Nephron (organoid): ENCODE results near the gene FAM161B.

Source experiments
- H3K27ac Mint-ChIP-seq, 3 experiments: 2 replicates each; pipeline ENCODE4 v1.8.0; 2020; ENCODE audit warnings: mixed read lengths in 3 of 3, mild to moderate bottlenecking in 2 of 3, moderate library complexity in 1 of 3
- H3K27me3 Mint-ChIP-seq: 2 replicates; pipeline ENCODE4 v1.8.0; 2021; ENCODE audit warnings: low read depth, mild to moderate bottlenecking, moderate library complexity, mixed read lengths
- H3K36me3 Mint-ChIP-seq: 2 replicates; pipeline ENCODE4 v1.8.0; 2020; ENCODE audit warnings: low read depth, mixed read lengths
- H3K4me1 Mint-ChIP-seq: 2 replicates; pipeline ENCODE4 v1.8.0; 2020; ENCODE audit warnings: mixed read lengths
- H3K4me3 Mint-ChIP-seq, 3 experiments: 2 replicates each; pipeline ENCODE4 v1.8.0; 2020; ENCODE audit warnings: mild to moderate bottlenecking in 3 of 3, mixed read lengths in 3 of 3, moderate library complexity in 2 of 3
- H3K9me3 Mint-ChIP-seq: 2 replicates; pipeline ENCODE4 v1.8.0; 2020; ENCODE audit warnings: mixed read lengths
- TF ChIP-seq, protein P1 (sequence below), 3 experiments: fragments of 200-600 bp; sonication (generic); IDR thresholded peaks; one replicate each; pipeline ENCODE4 v1.5.0; 2021; ENCODE audit warnings: antibody characterized with exemption in 3 of 3; ENCODE audit not compliant: unreplicated experiment in 3 of 3

FAM161B gene

DNA sequence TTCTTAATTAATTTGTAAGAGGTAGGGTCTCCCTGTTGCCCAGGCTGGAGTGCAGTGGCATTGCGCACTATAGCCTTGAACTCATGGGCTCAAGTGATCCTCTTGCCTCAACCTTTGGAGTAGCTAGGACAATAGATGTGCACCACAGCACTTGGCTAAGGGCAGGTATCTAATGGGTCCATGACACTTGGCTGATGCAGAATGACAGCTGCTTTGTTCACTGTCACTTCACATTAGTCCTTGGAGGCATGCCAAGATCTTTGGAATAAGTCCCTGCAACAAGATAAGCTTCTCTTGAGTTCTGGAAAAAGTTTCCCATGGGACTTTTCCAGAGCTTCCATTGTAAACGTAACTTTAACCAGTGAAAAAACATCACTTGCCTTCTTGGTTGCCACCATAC, 23.6 kb upstream of the FAM161B start:
- no peak overlapping the region for H3K4me3 Mint-ChIP-seq
- peaks cover 34% of the 10 kb centered on the region for H3K36me3 Mint-ChIP-seq
- TF ChIP-seq, protein P1, sequence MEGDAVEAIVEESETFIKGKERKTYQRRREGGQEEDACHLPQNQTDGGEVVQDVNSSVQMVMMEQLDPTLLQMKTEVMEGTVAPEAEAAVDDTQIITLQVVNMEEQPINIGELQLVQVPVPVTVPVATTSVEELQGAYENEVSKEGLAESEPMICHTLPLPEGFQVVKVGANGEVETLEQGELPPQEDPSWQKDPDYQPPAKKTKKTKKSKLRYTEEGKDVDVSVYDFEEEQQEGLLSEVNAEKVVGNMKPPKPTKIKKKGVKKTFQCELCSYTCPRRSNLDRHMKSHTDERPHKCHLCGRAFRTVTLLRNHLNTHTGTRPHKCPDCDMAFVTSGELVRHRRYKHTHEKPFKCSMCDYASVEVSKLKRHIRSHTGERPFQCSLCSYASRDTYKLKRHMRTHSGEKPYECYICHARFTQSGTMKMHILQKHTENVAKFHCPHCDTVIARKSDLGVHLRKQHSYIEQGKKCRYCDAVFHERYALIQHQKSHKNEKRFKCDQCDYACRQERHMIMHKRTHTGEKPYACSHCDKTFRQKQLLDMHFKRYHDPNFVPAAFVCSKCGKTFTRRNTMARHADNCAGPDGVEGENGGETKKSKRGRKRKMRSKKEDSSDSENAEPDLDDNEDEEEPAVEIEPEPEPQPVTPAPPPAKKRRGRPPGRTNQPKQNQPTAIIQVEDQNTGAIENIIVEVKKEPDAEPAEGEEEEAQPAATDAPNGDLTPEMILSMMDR (IDR thresholded peaks at IDR 0.05; ENCODE audit: unreplicated experiment in 3 of 3): no peak
- no peaks in the 10 kb centered on the region for H3K4me1 Mint-ChIP-seq
- H3K9me3 Mint-ChIP-seq: no peaks in the 10 kb centered on the region
- H3K27me3 Mint-ChIP-seq: no peaks in the 10 kb centered on the region
- peak overlapping the region in 1 of 3 experiments; percentile 48 for H3K27ac Mint-ChIP-seq

DNA sequence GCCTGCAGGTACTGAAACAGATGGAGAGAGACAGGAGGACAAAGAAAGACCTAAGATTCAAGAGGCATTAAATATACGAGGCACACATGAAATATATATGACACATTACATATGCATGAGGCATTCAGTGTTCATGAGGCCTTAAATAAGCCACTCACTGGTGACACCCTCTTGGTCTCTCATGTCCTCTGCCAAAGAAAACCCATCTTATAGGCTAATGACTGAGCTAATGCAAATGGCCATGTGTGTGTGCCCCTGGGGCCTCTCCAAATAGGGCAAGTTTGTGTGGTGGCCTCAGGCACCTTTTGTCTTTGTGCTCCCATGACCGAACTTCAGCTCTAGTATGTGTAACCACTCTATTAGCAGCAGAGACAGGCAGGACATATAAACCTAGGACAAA, 19.0 kb upstream of the FAM161B start:
- H3K4me3 Mint-ChIP-seq: no peak overlapping the region
- no peaks in the 10 kb centered on the region for H3K27me3 Mint-ChIP-seq
- no peak overlapping the region for H3K27ac Mint-ChIP-seq
- H3K36me3 Mint-ChIP-seq: peaks cover 57% of the 10 kb centered on the region
- no peaks in the 10 kb centered on the region for H3K9me3 Mint-ChIP-seq
- no peaks in the 10 kb centered on the region for H3K4me1 Mint-ChIP-seq
- TF ChIP-seq, protein P1 (IDR thresholded peaks at IDR 0.05; ENCODE audit: unreplicated experiment in 3 of 3): no peak

DNA sequence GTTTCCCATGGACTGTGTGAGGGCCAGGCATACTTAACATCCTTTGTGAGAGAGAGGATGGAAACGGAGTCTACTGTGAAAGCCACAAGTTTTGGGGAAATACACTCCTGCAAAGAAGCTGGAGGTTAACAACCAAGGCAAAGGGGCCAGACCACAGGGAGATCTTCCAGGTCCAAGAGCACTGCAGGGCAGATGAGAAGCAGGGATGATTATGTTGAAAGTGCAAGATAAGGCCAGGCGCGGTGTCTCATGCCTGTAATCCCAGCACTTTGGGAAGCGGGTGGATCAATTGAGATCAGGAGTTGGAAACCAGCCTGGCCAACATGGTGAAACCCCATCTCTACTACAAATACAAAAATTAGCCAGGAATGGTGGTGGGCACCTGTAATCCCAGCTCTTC, 15.3 kb upstream of the FAM161B start:
- Mint-ChIP-seq H3K4me3 (no peak overlapping the region), H3K9me3 (no peaks in the 10 kb centered on the region), H3K27me3 (no peaks in the 10 kb centered on the region), H3K36me3 (peaks cover 70% of the 10 kb centered on the region), H3K4me1 (no peaks in the 10 kb centered on the region), H3K27ac (peak overlapping the region in 2 of 3 experiments; percentile 79 to 85)
- TF ChIP-seq, protein P1 (IDR thresholded peaks at IDR 0.05; ENCODE audit: unreplicated experiment in 3 of 3): no peak

DNA sequence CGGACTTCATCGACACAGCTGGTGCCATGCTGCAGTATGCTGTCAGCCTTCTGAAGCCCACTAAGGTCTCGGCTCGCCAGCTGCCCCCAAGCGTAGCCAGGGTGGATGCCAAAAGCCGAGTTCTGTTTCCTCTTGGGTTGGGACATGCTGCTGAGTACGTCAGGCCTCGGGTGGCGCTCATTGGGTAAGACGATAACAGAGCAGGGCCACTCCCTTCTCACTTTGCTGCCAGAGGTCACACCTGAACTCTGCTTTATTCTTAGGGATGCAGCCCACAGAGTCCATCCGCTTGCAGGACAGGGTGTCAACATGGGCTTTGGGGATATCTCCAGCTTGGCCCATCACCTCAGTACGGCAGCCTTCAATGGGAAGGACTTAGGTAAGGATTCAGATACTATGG, 11.3 kb upstream of the FAM161B start:
- H3K36me3 Mint-ChIP-seq: peaks cover 76% of the 10 kb centered on the region
- H3K9me3 Mint-ChIP-seq: no peaks in the 10 kb centered on the region
- no peak overlapping the region for H3K4me3 Mint-ChIP-seq
- H3K27me3 Mint-ChIP-seq: no peaks in the 10 kb centered on the region
- TF ChIP-seq, protein P1 (IDR thresholded peaks at IDR 0.05; ENCODE audit: unreplicated experiment in 3 of 3): no peak
- peaks cover 10% of the 10 kb centered on the region for H3K4me1 Mint-ChIP-seq
- H3K27ac Mint-ChIP-seq: no peak overlapping the region

DNA sequence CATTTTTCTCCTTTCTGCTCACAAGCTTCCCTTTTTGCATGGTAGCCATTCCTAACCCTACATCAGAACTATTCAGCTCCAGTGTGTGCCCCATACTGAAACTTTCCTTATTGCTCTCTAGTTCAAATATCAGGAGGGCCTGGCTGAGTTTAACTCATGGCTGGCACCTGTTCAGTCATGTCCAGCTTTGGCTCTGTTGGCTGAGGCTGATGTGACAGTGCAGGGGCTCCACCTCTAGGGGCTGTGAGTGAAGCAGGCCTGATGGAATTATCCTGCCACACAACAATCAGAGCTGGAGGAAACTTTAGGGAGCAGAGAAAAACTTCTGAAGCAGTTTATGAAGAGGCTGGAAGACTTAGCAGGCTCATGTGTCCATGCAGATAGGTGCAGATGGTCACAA, 8.7 kb upstream of the FAM161B start:
- Mint-ChIP-seq H3K36me3 (peaks cover 71% of the 10 kb centered on the region), H3K4me1 (peaks cover 10% of the 10 kb centered on the region), H3K27ac (peak overlapping the region; percentile 48 to 91 (median 91)), H3K9me3 (no peaks in the 10 kb centered on the region), H3K4me3 (peak overlapping the region in 1 of 3 experiments; percentile 30), H3K27me3 (no peaks in the 10 kb centered on the region)
- TF ChIP-seq, protein P1 (IDR thresholded peaks at IDR 0.05; ENCODE audit: unreplicated experiment in 3 of 3): no peak

DNA sequence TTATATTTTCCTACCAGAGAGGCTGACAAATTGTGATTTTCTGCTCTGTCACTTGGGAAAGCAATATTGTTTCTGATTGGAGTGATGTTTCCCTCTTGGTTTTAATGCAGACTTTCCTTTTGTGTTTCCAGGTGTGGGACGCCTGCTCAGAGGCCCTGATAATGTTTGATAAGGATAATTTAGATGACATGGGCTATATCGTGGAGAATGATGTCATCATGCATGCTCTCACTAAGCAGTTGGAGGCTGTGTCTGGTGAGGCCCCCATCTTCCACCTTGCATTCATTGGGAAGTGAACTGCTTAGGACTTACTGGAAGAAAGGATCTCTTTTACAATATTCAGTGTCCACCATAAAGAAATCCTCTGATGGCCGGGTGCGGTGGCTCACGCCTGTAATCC, 5.8 kb upstream of the FAM161B start:
- Mint-ChIP-seq H3K4me3 (no peak overlapping the region), H3K36me3 (peaks cover 59% of the 10 kb centered on the region), H3K9me3 (no peaks in the 10 kb centered on the region), H3K27ac (no peak overlapping the region), H3K27me3 (no peaks in the 10 kb centered on the region), H3K4me1 (peaks cover 14% of the 10 kb centered on the region)
- TF ChIP-seq, protein P1 (IDR thresholded peaks at IDR 0.05; ENCODE audit: unreplicated experiment in 3 of 3): no peak
